Astrocyte (in vitro differentiated cells and primary cell): Measurements from ENCODE around the gene PPP1R1A.

Source experiments
- CTCF ChIP-seq: IDR thresholded peaks from 2 replicates; pipeline ENCODE4 v1.5.1; 2011; ENCODE audit warnings: low read depth, mild to moderate bottlenecking, inconsistent platforms, low read length, moderate library complexity; ENCODE audit not compliant: insufficient read depth
- EZH2 ChIP-seq: IDR thresholded peaks from 2 replicates; pipeline ENCODE4 v1.6.1; 2012; ENCODE audit warnings: mild to moderate bottlenecking, low read length, inconsistent platforms; ENCODE audit not compliant: insufficient read depth

GRCh38 chr12:54602661-54603060 is 14.2 kb upstream of the PPP1R1A start:
- TF ChIP-seq CTCF: no peak
- TF ChIP-seq EZH2: no peak
